Measurements from ENCODE around the gene SERINC3.

SERINC3 gene

GRCh38 chr20:44532259-44532980 lies 10.6 kb upstream of the SERINC3 start:
- no peak for DNase-seq

- no peak for DNase-seq
These were observed 6.4 kb upstream of the SERINC3 start for GRCh38 chr20:44528309-44528708.

GRCh38 chr20:44527716-44528199 lies 5.9 kb upstream of the SERINC3 start:
- no peak for DNase-seq

- peak; percentile 82 for DNase-seq
These were observed 4.3 kb upstream of the SERINC3 start for GRCh38 chr20:44526129-44526528.

GRCh38 chr20:44523746-44524145 lies 1.9 kb upstream of the SERINC3 start:
- DNase-seq = no peak

GRCh38 chr20:44522841-44523240 lies 971 bp upstream of the SERINC3 start:
- no peak for DNase-seq

- no peak for DNase-seq
These were observed 989 bp downstream of the SERINC3 start for GRCh38 chr20:44520881-44521280.

- DNase-seq = no peak
These were observed 3.6 kb downstream of the SERINC3 start for GRCh38 chr20:44518248-44518647.

GRCh38 chr20:44517454-44517853 lies 4.4 kb downstream of the SERINC3 start:
- no peak for DNase-seq

GRCh38 chr20:44516491-44516890 lies 5.4 kb downstream of the SERINC3 start:
- DNase-seq = no peak

GRCh38 chr20:44513871-44514270 lies 8.0 kb downstream of the SERINC3 start:
- DNase-seq = no peak

GRCh38 chr20:44509762-44510161 lies 12.1 kb downstream of the SERINC3 start:
- no peak for DNase-seq

GRCh38 chr20:44504402-44505307 lies 17.2 kb downstream of the SERINC3 start:
- no peak for DNase-seq

- DNase-seq = no peak
These were observed 18.9 kb downstream of the SERINC3 start for GRCh38 chr20:44502968-44503367.

GRCh38 chr20:44501448-44501847 lies 20.4 kb downstream of the SERINC3 start:
- DNase-seq = peak; percentile 89

GRCh38 chr20:44500221-44500620 lies 21.6 kb downstream of the SERINC3 start:
- no peak for DNase-seq

- DNase-seq = no peak
These were observed 24.1 kb downstream of the SERINC3 start for GRCh38 chr20:44497761-44498160.

- peak; percentile 94 for DNase-seq
These were observed 24.9 kb downstream of the SERINC3 start for GRCh38 chr20:44496976-44497375.

- DNase-seq = peak; percentile 98
These were observed 25.9 kb downstream of the SERINC3 start for GRCh38 chr20:44495802-44496481.

GRCh38 chr20:44495257-44495656 lies 26.6 kb downstream of the SERINC3 start:
- peak; percentile 74 for DNase-seq

GRCh38 chr20:44494681-44495080 lies 27.2 kb downstream of the SERINC3 start:
- no peak for DNase-seq

- peak; percentile 92 for DNase-seq
These were observed 27.6 kb downstream of the SERINC3 start for GRCh38 chr20:44494266-44494665.

All from fibroblast of skin of back (primary cell).